ACC112 (cell line): ENCODE measurements around the gene C18orf63.
"Not testable (repeated sequence)": the region's sequence is repeated elsewhere in the genome, so short reads cannot be mapped to it uniquely, and the experiment has no call there.

Experiments used
- H2AFZ ChIP-seq: fragments of 200-600 bp; sonication (generic); one replicate; pipeline ENCODE4 v1.6.0; 2017; ENCODE audit warnings: antibody characterized with exemption, low read length; ENCODE audit not compliant: unreplicated experiment
- H3K27ac ChIP-seq: fragments of 200-600 bp; sonication (generic); 2 replicates; pipeline ENCODE4 v1.5.1; 2014; ENCODE audit warnings: low read depth, mild to moderate bottlenecking, antibody characterized with exemption, low read length, moderate library complexity
- H3K27me3 ChIP-seq: fragments of 200-600 bp; sonication (generic); 2 replicates; pipeline ENCODE4 v1.6.1; 2014; ENCODE audit warnings: mild to moderate bottlenecking, antibody characterized with exemption, low read length, moderate library complexity, mixed read lengths; ENCODE audit not compliant: insufficient read depth
- H3K36me3 ChIP-seq: fragments of 200-600 bp; sonication (generic); 2 replicates; pipeline ENCODE4 v1.6.1; 2016; ENCODE audit warnings: mild to moderate bottlenecking, antibody characterized with exemption, low read length, moderate library complexity, mixed read lengths; ENCODE audit not compliant: insufficient read depth
- H3K4me1 ChIP-seq: fragments of 200-600 bp; sonication (generic); one replicate; pipeline ENCODE4 v1.6.1; 2016; ENCODE audit warnings: low read length, mixed read lengths; ENCODE audit not compliant: insufficient read depth, unreplicated experiment, control insufficient read depth
- H3K4me3 ChIP-seq: fragments of 200-600 bp; sonication (generic); 2 replicates; pipeline ENCODE4 v1.5.1; 2014; ENCODE audit warnings: mild to moderate bottlenecking, low read depth, low read length
- H3K79me2 ChIP-seq: fragments of 200-600 bp; sonication (generic); one replicate; pipeline ENCODE4 v1.6.0; 2016; ENCODE audit warnings: low read length; ENCODE audit not compliant: control insufficient read depth, unreplicated experiment, insufficient read depth

C18orf63 gene

GRCh38 chr18:74278983-74279382 is 36.7 kb upstream of the C18orf63 start:
- Histone ChIP-seq H3K36me3 (no peaks in the 10 kb centered on the region), H3K27me3 (no peaks in the 10 kb centered on the region), H3K4me1 (peaks cover 13% of the 10 kb centered on the region), H2AFZ (no peak overlapping the region), H3K79me2 (peaks cover 13% of the 10 kb centered on the region), H3K27ac (no peak overlapping the region), H3K4me3 (no peak overlapping the region)

GRCh38 chr18:74281011-74281979 is 34.3 kb upstream of the C18orf63 start:
- Histone ChIP-seq H3K27ac (no peak overlapping the region), H3K4me3 (no peak overlapping the region), H3K27me3 (no peaks in the 10 kb centered on the region), H3K36me3 (no peaks in the 10 kb centered on the region), H3K4me1 (peaks cover 19% of the 10 kb centered on the region), H3K79me2 (peaks cover 19% of the 10 kb centered on the region), H2AFZ (no peak overlapping the region)

- H3K4me1 ChIP-seq, result peaks cover 24% of the 10 kb centered on the region
- no peak overlapping the region for H2AFZ ChIP-seq
- H3K79me2 ChIP-seq, result peaks cover 20% of the 10 kb centered on the region
- no peaks in the 10 kb centered on the region for H3K27me3 ChIP-seq
- no peaks in the 10 kb centered on the region for H3K36me3 ChIP-seq
- H3K27ac ChIP-seq, result no peak overlapping the region
- no peak overlapping the region for H3K4me3 ChIP-seq
Measured at GRCh38 chr18:74281980-74282754, 33.5 kb upstream of the C18orf63 start.

- Histone ChIP-seq H3K36me3 (no peaks in the 10 kb centered on the region), H3K4me1 (peaks cover 31% of the 10 kb centered on the region), H3K27ac (no peak overlapping the region), H3K27me3 (no peaks in the 10 kb centered on the region), H3K79me2 (peaks cover 27% of the 10 kb centered on the region), H3K4me3 (no peak overlapping the region), H2AFZ (no peak overlapping the region)
Measured at GRCh38 chr18:74282755-74283554, 32.7 kb upstream of the C18orf63 start.

- H3K4me3 ChIP-seq, result no peak overlapping the region
- H3K36me3 ChIP-seq, result no peaks in the 10 kb centered on the region
- H3K4me1 ChIP-seq, result peaks cover 38% of the 10 kb centered on the region
- H2AFZ ChIP-seq, result no peak overlapping the region
- H3K27me3 ChIP-seq, result no peaks in the 10 kb centered on the region
- H3K79me2 ChIP-seq, result peaks cover 32% of the 10 kb centered on the region
- H3K27ac ChIP-seq, result no peak overlapping the region
Measured at GRCh38 chr18:74283646-74284045, 32.0 kb upstream of the C18orf63 start.

GRCh38 chr18:74284191-74284979 is 31.3 kb upstream of the C18orf63 start:
- Histone ChIP-seq H3K4me1 (peaks cover 46% of the 10 kb centered on the region), H3K27ac (no peak overlapping the region), H3K79me2 (peaks cover 29% of the 10 kb centered on the region), H3K27me3 (no peaks in the 10 kb centered on the region), H2AFZ (no peak overlapping the region), H3K4me3 (no peak overlapping the region), H3K36me3 (no peaks in the 10 kb centered on the region)

- Histone ChIP-seq H3K4me1 (peaks cover 51% of the 10 kb centered on the region), H2AFZ (no peak overlapping the region), H3K79me2 (peaks cover 29% of the 10 kb centered on the region), H3K4me3 (no peak overlapping the region), H3K27ac (no peak overlapping the region), H3K27me3 (no peaks in the 10 kb centered on the region), H3K36me3 (no peaks in the 10 kb centered on the region)
Measured at GRCh38 chr18:74284980-74285355, 30.7 kb upstream of the C18orf63 start.

- not testable (repeated sequence) for H3K4me3 ChIP-seq, H2AFZ ChIP-seq, H3K27ac ChIP-seq, H3K36me3 ChIP-seq, H3K27me3 ChIP-seq
- H3K4me1 ChIP-seq, result peaks cover 54% of the 10 kb centered on the region
- peaks cover 29% of the 10 kb centered on the region for H3K79me2 ChIP-seq
Measured at GRCh38 chr18:74285583-74285982, 30.1 kb upstream of the C18orf63 start.

GRCh38 chr18:74286106-74286855 is 29.4 kb upstream of the C18orf63 start:
- Histone ChIP-seq H3K27me3 (no peaks in the 10 kb centered on the region), H3K4me3 (no peak overlapping the region), H3K36me3 (no peaks in the 10 kb centered on the region), H3K27ac (no peak overlapping the region), H3K4me1 (peaks cover 57% of the 10 kb centered on the region), H3K79me2 (peaks cover 26% of the 10 kb centered on the region), H2AFZ (no peak overlapping the region)
